HL-60/S4 (cell line): ENCODE data around the gene C10orf53.

Experiments
- in situ Hi-C: fragments of 300-500 bp; cut with MboI; formaldehyde crosslinking; loops from 2 replicates; pipeline ENCODE4 v1.14.3; 2022; ENCODE audit warnings: low sequenced_read_pairs

C10orf53 gene, protein sequence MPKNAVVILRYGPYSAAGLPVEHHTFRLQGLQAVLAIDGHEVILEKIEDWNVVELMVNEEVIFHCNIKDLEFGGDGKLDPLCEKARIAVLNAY

DNA sequence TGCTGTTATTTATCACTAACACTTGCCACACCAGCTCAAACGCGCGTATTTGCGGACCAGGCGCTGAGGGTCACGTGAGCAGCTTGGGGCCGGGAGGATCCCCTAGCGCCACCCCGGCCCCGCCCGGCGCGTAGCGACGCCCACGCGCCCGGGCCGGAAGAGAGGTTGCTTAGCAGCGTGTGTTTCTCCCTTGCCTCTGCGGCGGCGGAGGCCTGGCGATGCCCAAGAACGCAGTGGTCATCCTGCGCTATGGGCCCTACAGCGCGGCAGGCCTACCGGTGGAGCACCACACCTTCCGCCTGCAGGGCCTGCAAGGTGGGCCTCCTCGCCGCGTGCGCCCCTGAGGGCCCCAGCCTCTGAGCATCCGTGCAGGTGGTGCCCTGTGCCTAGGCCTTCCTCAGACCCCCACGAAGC lies at the start of gene C10orf53:
Gene C10orf53, plus strand, starts transcription at position 172 of the 414 bp plus-strand sequence. Its CDS starts 47 bp downstream, at position 219.
- in situ Hi-C loops = no loop called here

DNA sequence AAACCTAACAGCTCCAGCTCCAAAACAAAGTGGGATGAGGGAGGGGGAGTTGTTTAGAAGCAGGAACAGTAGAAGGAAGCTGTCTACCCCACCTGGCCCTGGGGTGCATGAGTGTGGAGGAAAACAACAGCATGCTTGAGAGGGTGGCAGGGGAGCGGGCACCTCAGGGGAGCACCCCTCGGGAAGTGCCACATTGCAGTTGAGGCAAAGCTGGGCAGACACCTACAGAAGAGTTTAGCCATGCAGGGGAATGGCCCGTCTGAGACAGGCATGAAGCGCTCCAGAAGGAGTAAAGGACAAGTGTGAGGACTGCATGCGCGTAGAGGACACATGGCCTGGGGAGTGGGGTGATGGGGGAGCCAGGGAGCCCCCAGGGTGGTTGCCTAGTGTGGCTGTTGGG lies 47.5 kb upstream of the C10orf53 start:
- in situ Hi-C loops = no loop called here

DNA sequence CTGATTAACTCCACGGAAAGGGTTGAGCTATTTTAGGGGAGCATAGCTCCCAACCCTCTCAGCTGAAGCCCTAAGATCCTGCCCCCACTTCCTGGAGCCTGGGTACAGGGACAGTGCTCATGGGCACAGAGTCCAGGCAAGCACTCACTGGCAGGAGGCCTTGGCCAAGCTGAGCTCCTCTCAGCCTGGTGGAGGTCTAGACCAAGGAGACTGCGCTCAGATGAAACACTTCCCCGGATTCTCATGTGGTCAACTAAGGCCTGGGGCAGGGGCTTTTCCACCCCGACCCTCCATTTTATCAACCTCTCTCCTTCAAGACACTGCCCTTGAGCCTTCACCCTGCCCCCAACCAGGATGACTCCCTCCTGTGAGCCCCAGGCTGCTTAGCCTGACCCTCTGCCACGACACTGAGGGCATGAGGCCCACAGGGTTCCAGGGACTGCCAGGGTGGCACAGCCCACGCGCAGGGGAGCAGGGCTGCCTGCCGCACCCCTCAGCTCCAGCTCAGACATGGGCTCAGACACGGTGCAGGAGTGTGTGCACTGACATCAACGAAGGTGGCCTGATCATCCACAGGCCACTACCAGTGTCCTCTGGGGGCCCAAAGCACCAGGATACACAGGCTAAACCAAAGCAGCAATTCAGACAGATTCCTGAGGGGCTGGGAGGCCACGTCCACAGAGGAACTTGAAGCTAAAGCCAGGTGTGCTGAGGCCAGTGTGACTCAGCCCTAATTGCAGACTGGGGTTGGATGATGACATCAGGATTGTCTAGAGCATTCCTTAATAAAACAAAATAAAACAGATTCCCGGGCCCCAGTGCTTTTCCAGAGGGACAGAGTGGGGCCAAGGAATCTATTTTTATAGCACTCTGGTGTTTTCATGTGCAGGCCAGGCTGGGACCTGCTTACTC lies 46.8 kb upstream of the C10orf53 start:
- in situ Hi-C loops = no loop called here

DNA sequence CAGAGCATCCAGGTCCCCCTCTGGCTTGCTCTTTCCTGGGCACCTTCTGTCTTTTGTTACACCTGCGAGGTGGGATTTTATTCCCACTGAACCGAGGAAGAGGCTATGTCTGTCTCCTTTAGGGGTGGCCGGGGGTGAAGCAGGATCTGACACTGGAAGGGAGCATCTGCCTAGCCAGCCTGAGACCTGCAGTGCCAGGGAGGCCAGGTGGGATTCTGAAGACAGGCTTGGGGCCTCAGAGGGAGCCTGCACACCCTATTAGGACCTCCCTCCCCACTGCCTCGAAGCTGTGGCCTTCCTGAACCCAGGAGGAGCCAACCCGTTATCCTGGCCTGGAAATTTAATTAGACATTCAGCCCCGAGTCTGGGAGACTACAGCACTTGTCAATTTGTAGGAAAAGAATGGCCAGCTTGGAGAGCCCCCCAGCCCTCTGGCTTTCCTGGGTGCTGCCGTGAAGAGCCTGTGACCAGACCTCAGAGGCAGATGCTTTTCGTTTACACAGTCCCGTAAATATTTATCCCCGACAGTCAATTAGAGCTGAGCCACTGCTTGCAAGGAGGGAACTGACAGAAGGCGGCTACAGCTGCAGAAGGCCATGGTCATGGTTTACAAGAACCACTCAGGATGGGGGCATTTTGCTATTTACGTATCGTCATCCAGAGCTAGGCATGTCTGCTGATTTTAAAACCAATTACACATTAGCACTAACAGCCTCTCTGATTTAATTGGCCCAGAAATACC lies 46.0 kb upstream of the C10orf53 start:
- in situ Hi-C loops = no loop called here

DNA sequence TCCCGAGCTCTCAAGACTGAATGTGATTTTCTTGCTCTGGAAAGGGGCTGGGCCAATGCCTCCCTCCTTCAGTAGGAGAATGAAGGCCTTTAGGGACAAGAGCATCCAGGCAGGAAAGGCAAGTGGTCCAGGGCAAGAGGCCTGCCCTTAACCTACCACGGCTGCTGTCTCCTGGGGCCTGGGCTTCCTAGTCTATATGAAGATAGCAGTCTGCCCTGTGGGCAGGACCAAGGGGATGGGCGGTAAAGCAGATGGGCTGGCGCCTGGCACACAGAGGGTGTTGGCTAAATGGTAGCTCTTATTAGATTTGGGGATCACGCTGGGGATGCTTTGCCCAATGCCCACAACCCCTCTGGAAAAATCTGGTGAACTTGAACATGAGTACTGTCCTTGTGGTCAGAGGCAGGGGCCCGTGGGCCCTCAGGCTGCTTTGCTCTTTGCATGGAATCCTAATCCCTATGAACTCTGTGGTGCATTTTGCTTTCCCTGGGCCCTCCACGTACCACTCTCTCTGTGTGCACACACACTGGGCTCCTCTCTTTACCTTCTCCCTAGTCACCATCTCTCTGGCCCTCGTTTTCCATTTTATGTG lies 45.3 kb upstream of the C10orf53 start:
- in situ Hi-C loops = no loop called here

DNA sequence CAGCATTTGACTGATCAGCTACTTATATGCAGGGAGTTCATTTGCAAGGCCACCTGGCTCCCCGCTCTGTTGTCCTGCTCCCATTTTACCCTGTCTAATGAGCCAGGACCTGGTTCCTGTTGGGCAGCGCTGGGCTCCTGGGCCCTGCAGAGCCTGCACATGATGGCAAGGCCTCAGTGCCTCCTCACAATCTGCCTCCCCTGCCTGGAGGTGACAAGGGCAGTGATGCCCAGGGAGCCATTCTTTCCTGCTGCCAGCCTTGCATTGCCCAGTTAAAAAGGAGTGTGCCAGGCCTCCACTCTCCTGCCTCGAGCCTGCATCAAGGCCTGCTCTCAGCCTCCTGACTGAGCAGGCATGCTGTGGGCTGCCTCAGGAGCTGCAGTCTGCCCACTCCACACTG lies 37.1 kb upstream of the C10orf53 start:
- in situ Hi-C loops = no loop called here

DNA sequence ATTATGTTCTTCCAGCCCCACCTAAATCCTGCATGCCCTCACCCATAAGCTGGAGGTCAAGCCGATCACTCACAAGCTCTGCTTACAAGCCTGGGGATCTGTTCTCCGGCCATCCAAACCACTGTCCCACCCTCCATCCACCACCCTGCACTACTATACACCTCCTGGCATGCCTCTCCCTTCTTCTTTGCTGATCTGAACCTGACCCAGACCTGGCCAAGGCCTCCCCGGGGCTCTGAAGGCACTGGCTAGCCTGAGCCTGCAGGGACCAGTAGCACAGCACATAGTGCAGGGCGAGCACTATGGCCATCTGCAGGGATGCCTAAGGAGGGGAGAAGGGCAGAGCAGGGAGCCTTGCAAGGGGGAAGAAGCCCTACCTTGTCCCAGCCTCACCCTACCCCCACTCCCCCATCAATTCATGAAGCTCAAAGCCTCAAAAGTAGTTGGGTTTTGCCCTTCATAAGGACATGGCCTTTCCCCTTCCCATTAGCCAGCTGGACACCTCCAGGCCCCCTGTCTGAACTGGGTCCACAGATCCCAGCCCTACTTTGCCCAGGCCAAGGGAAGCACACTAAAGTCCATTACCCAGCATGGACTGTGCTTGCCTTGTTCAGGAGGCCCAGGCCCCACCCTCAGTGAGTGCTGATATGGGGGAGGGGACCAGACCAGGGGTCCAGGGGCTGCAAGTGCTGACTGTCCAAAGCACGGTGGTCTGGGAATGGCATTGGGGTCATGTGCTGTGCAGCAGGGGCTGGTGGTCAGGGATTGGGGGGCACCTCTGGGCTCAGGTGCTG lies 36.0 kb upstream of the C10orf53 start:
- in situ Hi-C loops = no loop called here

DNA sequence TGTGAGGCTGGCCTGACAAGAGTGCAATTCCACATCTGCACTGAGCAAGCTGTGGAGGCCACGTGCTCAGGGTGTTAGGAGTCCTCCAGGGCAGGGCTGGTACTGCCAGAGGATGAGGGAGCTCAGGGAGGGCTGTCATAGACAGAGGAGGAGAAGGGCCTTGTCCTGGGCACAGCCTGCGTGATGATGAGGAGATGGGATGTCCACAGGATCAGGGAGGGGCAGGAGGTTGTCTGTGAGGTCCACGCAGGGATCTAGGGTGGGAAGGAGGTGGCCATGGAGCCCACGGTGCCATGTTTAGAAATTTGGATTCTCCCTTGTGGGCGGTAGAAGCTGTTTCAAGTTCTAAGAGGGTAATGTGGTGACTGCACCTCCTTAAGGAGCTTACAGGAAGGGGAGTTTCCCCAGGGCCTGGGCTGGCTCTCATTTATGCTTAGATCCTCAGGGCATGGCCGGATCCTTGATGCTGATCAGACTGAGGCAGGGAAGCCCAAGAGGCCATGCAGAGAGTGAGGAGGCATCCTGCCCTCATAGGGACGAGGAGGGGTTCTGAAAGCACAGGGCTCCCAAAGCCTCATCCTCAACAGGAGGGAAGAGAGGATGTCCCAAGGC lies 35.3 kb upstream of the C10orf53 start:
- in situ Hi-C loops = no loop called here

DNA sequence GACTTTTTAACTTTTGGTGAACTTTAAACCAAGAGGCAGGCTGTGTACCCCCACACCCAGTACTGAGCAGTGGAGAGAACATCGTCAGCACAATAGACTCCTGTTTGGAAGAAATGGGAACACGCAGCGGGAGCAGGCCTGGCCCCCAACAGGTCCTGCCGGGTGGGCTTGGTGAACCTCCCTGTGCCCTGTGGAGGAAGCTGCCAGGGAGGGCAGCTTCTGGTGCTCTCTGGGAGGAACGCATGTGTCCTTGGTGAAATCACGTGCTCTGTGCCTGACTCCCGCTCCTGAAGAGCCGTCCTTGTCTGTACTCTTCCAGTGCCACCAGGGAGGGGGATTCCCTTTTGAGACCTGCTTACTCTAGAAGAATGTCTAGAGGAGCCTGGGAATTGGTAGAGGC lies 34.0 kb upstream of the C10orf53 start:
- in situ Hi-C loops = no loop called here

DNA sequence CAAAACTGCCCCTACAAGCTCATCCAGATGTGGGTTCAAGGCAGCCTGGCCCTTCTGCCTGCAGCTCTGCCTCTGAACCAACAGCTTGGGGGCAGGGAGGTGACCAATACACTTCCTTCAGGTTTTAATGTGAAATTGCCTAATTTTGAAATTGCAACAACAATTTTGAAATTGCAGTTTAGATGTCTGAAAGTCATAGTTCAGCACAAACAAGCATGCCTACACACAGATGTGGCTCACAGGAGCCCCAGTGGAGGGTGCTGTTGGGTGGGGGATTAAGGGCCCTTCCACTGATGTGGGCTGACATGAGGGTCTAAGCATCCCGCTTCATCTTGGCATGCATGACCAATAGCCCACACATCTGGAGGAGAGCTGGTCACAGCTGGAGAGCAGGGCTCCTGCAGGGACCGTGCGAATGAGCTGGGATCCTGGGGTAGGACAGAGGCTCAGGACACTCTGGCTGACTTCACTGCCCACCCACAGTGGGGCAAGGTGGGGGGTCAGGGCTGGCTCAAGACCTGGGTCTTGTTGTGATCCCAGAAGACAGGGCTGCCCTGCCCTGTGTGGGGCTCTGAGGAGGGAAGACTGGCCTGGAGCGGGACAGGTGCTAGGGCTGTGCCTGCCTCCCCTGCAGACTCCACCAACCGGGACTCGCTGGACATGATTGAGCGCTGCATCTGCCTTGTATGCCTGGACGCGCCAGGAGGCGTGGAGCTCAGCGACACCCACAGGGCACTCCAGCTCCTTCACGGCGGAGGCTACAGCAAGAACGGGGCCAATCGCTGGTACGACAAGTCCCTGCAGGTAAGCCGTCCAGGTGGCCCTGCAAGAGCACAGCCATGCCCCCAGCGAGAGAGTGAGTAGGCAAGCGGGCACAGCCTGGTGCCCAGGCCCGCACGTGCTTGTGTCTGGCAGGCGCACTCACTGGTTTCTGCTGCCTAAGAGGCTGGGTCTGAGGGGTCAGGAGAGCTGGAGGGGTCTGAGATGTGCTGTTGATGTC lies 33.3 kb upstream of the C10orf53 start:
- in situ Hi-C loops = no loop called here

DNA sequence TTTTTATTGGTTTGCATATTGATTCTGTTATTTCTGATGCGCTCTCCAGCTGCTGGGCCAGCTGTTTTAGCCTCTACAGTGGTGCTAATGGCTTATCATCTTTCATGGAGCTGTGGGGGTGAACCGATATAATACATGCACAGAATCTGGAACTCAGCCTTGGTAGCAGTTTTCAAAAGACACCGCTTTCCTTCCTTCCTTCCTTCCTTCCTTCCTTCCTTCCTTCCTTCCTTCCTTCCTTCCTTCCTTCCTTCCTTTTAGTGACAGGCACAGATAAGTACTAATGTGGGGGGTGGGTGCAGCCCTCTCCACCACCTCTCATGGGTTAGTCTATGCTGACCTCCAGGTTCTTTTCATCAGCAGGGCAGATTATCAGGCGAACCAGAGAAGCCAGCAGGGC lies 31.9 kb upstream of the C10orf53 start:
- in situ Hi-C loops = no loop called here

DNA sequence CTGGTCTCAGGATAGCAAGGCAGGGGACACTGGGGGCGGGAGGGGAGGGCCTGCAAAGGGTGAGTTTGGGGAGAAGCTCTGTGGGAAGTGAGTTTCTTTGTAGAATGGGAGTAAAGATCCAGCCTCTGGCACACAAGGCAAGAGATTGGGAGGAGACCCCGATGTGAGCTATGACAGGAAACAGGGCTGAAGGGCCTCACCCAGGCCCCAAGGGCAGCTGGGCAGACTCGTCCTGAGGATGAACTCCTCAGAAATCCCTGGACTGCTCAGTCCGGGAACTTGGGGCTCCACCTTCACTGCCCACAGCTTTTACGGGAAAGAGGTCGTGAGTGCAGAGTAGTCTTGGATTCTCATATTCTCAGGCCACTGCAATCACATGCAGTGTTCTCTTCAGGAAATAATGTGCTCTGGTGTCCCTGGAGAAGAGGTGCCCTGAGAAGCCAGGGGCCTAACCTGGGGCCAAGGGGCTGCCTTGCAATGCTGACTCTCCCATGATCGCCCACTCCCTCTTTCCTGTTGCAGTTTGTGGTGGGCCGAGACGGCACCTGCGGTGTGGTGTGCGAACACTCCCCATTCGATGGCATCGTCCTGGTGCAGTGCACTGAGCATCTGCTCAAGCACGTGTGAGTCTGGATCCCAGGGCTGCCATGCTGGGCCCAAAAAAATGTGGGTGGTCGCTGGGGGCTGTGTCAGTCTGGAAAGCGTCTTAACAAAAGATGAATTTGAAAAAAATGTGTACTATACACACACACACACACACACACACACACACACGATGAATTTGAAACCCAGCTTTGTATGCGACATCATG lies 31.3 kb upstream of the C10orf53 start:
- in situ Hi-C loops = no loop called here

DNA sequence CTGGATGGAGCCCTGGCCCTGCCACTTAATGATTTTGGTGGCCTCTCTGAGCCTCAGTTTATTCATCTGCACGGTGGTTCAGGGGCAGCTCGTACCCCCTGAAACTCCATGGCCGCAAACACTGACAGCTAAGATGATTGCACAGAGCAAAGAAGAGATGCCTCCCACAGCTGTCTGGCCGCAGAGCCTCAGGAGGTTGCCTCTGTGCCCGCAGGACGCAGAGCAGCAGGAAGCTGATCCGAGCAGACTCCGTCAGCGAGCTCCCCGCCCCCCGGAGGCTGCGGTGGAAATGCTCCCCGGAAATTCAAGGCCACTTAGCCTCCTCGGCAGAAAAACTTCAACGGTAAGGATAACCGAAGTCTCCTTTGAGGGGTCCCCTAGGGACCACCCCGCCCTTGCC lies 30.2 kb upstream of the C10orf53 start:
- in situ Hi-C loops = no loop called here

DNA sequence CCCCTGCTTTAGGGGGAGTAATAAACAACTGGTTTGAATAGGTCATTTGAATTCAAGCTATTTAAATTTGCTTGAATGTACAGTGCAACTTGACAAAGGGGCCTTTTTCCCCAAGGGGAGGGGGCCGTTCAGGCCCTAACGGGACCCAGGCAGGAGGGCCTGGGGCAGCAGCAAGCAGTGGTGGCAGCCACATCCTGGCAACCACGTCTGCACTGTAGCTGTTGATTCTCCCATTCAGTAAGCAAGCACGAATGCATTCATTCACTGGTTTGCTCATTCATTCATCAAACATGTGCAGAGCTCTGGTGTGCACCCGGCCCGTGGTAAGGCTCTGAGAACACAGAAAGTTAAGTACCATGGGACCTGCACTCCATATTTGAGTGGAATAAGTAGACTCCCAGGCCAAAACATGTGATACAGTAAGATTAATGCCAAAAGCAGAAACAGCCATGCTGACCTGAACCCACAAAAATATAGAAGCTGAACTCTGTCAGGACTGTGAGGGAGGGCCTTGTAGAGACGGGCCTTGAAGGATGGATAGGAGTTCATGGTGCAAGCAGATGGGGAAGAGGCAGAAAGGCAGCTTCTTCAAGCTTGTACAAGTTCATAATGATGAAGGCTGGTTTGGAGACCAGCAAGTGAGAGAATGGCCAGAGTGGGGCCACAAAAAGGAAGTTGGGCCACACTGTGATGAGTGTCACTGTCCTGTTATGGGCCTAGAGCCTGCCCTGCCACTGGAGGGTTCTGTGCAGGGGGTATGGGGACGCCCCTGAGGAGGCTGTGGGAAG lies 29.3 kb upstream of the C10orf53 start:
- in situ Hi-C loops = no loop called here

DNA sequence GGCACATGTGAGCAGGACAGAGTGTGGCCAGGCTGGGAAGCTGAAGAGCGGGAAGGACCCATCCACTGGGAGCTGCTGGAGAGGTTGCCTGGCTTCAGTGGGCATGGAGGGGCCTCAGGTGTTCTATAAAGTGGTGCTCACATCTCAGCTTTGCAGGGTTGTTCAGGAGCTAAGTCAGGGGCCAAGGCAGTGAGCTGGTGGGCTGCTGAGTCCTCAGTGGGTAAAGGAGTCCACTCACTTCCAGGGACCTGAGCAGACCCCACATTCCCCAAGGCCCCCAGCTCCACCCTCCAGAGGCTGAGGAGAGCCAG lies 28.8 kb upstream of the C10orf53 start:
- in situ Hi-C loops = no loop called here

DNA sequence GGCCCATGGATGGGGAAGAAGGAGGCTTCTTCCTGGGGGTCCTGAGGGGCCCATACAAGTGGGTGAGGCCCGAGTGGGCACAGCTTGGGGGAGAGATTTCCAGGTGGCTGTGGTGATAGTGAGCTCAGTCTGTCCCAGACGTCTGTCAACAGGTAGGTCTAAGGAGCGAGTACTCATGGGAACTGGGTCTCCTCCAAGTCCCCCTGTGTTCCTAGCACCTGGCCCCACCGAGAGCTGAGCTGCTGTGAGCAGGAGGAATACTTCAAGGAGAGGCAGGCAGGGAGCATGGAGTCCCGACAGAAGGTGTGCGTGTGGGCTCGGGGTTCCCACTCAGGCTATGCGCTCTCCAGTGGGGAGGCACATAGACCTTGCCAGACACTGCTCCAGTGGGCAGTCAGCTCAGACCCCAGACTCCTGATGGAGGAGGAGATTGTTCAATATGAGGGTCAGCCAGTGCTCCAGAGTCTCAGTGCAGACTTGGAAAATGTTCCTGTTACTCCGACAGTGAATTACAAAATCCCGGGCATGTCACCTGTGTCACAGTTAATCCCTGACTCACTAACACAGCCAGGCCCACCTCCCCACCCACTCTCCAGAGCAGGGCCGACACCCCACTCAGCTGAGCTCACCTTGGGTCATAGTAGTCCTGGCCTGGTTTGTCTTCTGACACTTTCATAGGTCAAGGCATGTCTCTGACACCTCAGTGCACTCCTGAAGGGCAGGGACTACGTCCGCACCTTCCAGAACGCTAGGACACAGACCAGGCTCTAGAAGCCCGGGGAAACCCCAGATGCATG lies 28.2 kb upstream of the C10orf53 start:
- in situ Hi-C loops = no loop called here

DNA sequence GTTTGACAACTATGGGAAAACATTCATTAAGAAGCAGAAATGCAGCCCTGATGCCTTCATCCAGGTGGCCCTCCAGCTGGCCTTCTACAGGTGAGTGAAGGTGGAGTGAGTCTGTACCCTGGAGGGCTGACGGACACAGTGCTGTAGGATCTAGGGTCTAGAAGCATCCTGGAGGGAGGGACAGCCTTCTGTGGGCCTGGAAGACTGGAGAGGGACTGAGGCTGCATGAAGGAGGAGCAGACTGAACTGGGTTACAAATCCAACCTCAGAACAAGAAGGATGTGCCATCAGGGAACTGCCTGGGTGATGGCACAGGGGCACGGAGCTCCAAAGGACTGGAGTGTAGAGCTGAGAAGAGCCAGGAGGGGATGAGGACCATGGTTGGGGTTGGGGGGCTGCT lies 27.5 kb upstream of the C10orf53 start:
- in situ Hi-C loops = no loop called here
